Smooth muscle cell (in vitro differentiated cells): ENCODE data around the gene AUTS2. TPM values are rescaled to one million over a fixed set of nuclear protein-coding genes. Genes with fewer than 3 reads are reported as not detected.

ENCODE experiments used
- DNase-seq: peaks from one replicate; lab custom pipeline; 2025; ENCODE audit not compliant: unreplicated experiment; lab: John Stamatoyannopoulos, UW
- H2AFZ ChIP-seq: fragments of 200-600 bp; sonication (generic); 2 replicates; pipeline ENCODE4 v1.6.0; 2016; ENCODE audit warnings: antibody characterized with exemption, low read depth, mild to moderate bottlenecking
- H3F3A ChIP-seq: fragments of 200-600 bp; sonication (generic); 2 replicates; pipeline ENCODE4 v1.6.0; 2017; ENCODE audit warnings: antibody characterized with exemption, low read depth
- H3K27ac ChIP-seq: fragments of 200-600 bp; sonication (generic); 2 replicates; pipeline ENCODE4 v1.5.1; 2016; ENCODE audit warnings: low read depth, mild to moderate bottlenecking
- H3K27me3 ChIP-seq: fragments of 200-600 bp; sonication (generic); 2 replicates; pipeline ENCODE4 v1.6.1; 2016; ENCODE audit warnings: low read depth, mild to moderate bottlenecking
- H3K36me3 ChIP-seq: fragments of 200-600 bp; sonication (generic); 2 replicates; pipeline ENCODE4 v1.5.1; 2016; ENCODE audit warnings: low read depth
- H3K4me1 ChIP-seq: fragments of 200-600 bp; sonication (generic); 2 replicates; pipeline ENCODE4 v1.5.1; 2016; ENCODE audit warnings: low read depth
- H3K4me2 ChIP-seq: fragments of 200-600 bp; sonication (generic); 2 replicates; pipeline ENCODE4 v1.6.0; 2016; ENCODE audit warnings: mild to moderate bottlenecking
- H3K4me3 ChIP-seq: fragments of 200-600 bp; sonication (generic); 2 replicates; pipeline ENCODE4 v1.5.1; 2016; ENCODE audit warnings: mild to moderate bottlenecking
- H3K79me2 ChIP-seq: fragments of 200-600 bp; sonication (generic); 2 replicates; pipeline ENCODE4 v1.6.0; 2016; ENCODE audit warnings: low read depth, mild to moderate bottlenecking
- H3K9ac ChIP-seq: fragments of 200-600 bp; sonication (generic); 2 replicates; pipeline ENCODE4 v1.6.0; 2016; ENCODE audit warnings: low read depth
- H3K9me3 ChIP-seq: fragments of 200-600 bp; sonication (generic); replicated peaks from 2 replicates; pipeline ENCODE4 v1.5.1; 2016; ENCODE audit warnings: low read depth
- H4K20me1 ChIP-seq: fragments of 200-600 bp; sonication (generic); 2 replicates; pipeline ENCODE4 v1.6.0; 2016; ENCODE audit warnings: low read depth
- CTCF ChIP-seq: fragments of 200-600 bp; sonication (generic); IDR thresholded peaks from 2 replicates; pipeline ENCODE4 v1.5.1; 2017; ENCODE audit warnings: borderline replicate concordance, mild to moderate bottlenecking, antibody characterized with exemption; ENCODE audit not compliant: insufficient read depth, poor library complexity, severe bottlenecking
- WGBS: methylation state at CpG from one replicate; pipeline ENCODE4 v1.1.7; 2016; ENCODE audit warnings: low lambda C conversion rate; 5-methylcytosine and 5-hydroxymethylcytosine counted together
- polyA plus RNA-seq: library from polyadenylated mRNA; unstranded; fragments of >200 nt; fragmentation: Nextera tagmentation; extraction: Ambion mirVana; gene quantifications from 2 replicates; pipeline ENCODE4 v1.2.1, GENCODE V29; 2016
- total RNA-seq: library from RNA; depleted of rRNA; stranded (reverse); fragments of >200 nt; gene quantifications from 2 replicates; pipeline ENCODE4 v1.2.3, GENCODE V29; 2014

The AUTS2 gene
- total and polyA plus RNA-seq, 2 experiments from 2014 or later: 6.5 to 8.6 TPM

DNA sequence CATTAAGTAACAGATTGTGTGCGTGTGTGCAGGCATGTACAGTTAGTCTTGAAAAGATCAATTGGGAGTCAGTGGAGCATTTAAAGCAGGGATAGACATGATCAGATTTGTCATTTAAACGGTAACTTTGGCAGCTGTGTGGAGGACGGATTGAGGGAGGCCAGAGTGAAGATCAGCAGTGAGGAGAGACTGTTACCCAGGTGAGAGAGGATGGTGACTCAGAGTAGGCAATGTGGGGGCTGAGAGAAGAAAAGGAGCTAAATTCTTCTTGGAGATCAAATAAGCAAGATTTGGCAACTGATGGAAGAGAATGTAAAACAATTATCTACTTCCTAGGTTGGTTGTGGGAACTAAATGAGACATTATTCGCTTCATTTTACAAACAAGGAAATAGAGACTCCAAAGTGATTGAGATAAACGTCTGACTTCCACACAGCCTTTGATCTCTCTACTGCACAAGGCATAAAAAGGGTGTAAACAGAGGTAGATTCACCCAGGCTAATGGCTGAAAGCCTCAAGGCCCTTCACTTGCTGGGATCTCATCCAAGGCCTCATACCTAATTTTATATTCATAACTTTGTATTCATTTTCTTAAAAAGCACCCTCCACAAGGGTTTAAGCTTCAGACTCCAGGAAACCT is 868.6 kb downstream of the AUTS2 start:
- no peak overlapping the region for H2AFZ ChIP-seq
- no peaks in the 10 kb centered on the region for H3K79me2 ChIP-seq
- H3K36me3 ChIP-seq: no peaks in the 10 kb centered on the region
- peaks cover 7% of the 10 kb centered on the region for H3K27me3 ChIP-seq
- H3K4me3 ChIP-seq: no peak overlapping the region
- H3F3A ChIP-seq: no peaks in the 10 kb centered on the region
- no peak overlapping the region for H3K4me2 ChIP-seq
- 77% methylated on average over 5 of the region's 5 CpGs for WGBS
- no peak for DNase-seq
- no peak overlapping the region for H3K27ac ChIP-seq
- H3K9ac ChIP-seq: no peak overlapping the region
- H3K9me3 ChIP-seq: no peaks in the 10 kb centered on the region
- TF ChIP-seq CTCF: no peak
- no peaks in the 10 kb centered on the region for H4K20me1 ChIP-seq
- no peaks in the 10 kb centered on the region for H3K4me1 ChIP-seq

DNA sequence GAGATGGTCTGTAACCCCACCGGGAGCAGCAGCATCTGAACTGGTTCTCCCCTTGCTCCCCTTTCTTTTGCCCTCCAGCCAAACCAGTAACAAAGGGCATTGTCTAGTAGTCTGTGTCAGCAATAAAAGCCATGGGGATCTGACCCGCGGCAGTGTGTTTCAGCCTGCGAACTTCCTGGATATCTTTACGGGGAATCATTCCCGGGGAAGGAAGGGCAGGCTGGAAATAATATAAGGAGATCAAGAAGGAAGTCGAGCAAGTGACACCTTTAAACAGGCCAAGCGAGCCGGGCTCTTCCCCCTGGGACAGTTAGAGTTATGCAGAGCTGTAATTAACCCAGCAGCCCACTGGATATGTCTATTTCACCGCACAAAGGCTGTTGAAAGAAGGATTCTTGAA is 872.5 kb downstream of the AUTS2 start:
- Histone ChIP-seq H3K4me3 (no peak overlapping the region), H3K4me1 (no peaks in the 10 kb centered on the region), H3K36me3 (no peaks in the 10 kb centered on the region), H3F3A (no peaks in the 10 kb centered on the region), H3K27me3 (peaks cover 3% of the 10 kb centered on the region), H2AFZ (no peak overlapping the region), H3K4me2 (no peak overlapping the region), H4K20me1 (no peaks in the 10 kb centered on the region), H3K27ac (no peak overlapping the region), H3K9ac (no peak overlapping the region), H3K79me2 (no peaks in the 10 kb centered on the region), H3K9me3 (no peaks in the 10 kb centered on the region)
- DNase-seq: no peak
- WGBS: 52% methylated on average over 10 of the region's 10 CpGs
- no peak for TF ChIP-seq CTCF

GRCh38 chr7:70472601-70473237 is 874.4 kb downstream of the AUTS2 start:
- Histone ChIP-seq H2AFZ (no peak overlapping the region), H4K20me1 (no peaks in the 10 kb centered on the region), H3K4me2 (no peak overlapping the region), H3K9me3 (no peaks in the 10 kb centered on the region), H3K27me3 (no peaks in the 10 kb centered on the region), H3F3A (no peaks in the 10 kb centered on the region), H3K36me3 (no peaks in the 10 kb centered on the region), H3K79me2 (no peaks in the 10 kb centered on the region), H3K27ac (no peak overlapping the region), H3K4me1 (no peaks in the 10 kb centered on the region), H3K4me3 (no peak overlapping the region), H3K9ac (no peak overlapping the region)
- 85% methylated on average over 9 of the region's 9 CpGs for WGBS
- DNase-seq: no peak
- no peak for TF ChIP-seq CTCF
